HG03139 (cell line): ENCODE measurements around the gene SCG3.
"Not testable (repeated sequence)": the region's sequence is repeated elsewhere in the genome, so short reads cannot be mapped to it uniquely, and the experiment has no call there.

Experiments used
- ATAC-seq: cut with Tn5 transposase; IDR thresholded peaks from one replicate; pipeline ENCODE4 v1.9.1; 2021; ENCODE audit not compliant: unreplicated experiment

Gene SCG3

DNA sequence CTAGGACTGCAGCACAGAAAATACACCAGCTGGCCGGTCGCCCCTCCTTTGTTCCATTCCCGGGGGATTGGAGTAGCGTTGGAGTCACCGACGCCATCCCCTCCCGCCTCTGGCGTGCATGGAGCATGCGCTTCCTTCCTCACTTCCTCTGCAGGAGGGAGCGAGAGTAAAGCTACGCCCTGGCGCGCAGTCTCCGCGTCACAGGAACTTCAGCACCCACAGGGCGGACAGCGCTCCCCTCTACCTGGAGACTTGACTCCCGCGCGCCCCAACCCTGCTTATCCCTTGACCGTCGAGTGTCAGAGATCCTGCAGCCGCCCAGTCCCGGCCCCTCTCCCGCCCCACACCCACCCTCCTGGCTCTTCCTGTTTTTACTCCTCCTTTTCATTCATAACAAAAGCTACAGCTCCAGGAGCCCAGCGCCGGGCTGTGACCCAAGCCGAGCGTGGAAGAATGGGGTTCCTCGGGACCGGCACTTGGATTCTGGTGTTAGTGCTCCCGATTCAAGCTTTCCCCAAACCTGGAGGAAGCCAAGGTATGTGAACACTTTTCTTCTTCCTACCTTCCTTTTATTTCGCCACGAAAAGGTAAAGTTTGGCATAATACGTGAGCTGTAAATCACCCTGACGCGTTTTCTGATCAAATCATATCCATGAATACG lies at the start of gene SCG3:
TSS of gene SCG3 (plus strand) at position 201 of the 661 bp plus-strand sequence. CDS start at position 454, 253 bp downstream.
- ATAC-seq, result no peak

DNA sequence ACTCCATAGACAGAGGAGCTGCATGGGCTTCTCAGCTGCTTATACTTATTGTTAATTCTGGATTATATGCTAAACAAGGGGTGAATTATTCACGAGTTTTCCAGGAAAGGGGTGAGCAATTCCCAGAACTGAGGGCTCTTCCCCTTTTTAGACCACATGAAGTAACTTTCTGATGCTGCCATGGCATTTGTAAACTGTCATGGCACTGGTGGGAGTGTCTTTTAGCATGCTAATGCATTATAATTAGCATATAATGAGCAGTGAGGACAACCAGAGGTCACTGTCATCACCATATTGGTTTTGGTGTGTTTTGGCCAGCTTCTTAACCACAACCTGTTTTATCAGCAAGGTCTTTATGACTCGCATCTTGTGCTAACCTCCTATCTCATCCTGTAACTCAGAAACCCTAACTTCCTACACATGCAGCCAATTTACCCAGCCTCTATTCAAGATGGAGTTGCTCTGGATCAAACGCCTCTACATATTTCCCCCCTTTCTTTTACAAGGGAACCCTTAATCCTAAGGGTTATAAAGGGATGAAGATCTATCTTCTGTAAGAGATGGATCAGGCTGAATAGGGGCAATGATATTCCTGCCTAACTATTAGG lies 46.6 kb upstream of the SCG3 start:
- ATAC-seq, result no peak

DNA sequence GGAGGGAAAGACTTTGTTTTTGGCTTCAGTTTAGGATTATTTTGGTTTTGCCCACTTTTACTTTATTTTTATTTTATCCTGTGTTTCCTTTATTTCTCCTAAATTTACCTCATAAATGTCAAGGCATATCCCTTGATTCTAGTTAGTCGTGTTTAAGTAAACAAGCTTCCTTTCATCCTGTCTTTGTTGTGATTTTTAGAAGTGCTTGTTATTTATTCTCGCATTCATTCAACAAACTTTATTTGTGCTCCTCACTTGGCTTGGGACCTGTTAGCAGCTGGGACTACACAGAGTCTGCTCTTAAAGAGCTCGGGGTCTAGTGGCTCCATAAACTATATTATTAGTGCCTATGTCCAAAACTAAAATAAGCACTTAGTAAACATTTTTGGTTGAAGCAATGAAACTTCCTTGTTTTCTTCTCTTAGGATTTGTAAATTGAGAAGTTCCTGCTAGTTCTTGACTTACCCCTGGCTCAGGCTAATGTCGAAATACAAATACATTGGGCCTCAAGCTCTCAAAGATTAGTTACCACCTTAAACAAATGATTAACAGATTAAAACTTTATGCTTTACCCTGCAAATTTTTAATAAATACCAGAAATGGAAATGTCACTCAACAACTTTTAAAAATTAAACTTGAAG lies 39.7 kb upstream of the SCG3 start:
- no peak for ATAC-seq

DNA sequence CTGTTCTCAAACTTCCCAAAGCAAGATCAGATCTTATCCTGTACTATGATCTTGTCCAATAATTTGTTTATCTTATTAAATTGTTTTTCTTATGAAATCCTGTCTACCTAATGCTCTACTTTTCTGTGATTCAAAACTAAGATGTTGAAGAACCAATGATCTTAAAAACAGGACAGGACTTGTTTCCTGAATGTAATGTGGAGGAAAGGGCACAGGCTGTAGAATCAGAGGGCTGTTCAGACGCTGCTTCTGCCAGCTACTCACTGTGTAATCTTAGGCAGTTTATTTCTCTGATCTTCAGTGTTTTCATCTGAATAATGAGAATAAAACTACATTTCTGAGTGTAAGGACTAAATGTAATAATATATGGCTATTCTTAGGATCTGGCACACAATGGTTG lies 38.6 kb upstream of the SCG3 start:
- no peak for ATAC-seq

DNA sequence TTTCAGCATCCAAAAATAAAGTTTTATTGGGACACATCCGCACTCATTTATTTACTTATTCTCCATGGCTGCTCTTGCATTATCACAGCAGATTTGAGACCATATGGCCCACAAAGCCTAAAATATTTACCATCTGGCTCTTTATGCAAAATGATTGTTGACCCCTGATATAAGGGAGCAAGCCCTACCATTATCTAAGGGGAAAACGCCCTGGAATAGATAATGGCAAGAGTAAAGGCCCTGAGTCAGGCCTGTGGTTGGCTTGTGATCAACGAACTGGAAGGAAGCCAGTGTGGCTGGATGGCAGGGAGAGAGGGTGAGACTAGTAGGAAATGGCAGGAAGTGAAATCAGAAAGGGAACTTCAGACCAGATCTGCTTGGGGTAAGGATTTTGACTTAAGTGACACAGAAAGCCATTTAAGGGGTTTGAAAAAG lies 34.2 kb upstream of the SCG3 start:
- ATAC-seq, result no peak

DNA sequence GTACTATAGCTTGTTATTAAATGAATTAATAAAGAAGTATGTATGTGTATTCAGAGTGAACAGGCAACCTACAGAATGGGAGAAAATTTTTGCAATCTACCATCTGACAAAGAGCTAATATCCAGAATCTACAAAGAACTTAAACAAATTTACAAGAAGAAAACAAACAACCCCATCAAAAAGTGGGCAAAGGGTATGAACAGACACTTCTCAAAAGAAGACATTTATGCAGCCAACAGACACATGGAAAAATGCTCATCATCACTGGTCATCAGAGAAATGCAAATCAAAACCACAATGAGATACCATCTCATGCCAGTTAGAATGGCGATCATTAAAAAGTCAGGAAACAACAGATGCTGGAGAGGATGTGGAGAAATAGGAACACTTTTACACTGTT lies 33.2 kb upstream of the SCG3 start:
- ATAC-seq, result not testable (repeated sequence)

DNA sequence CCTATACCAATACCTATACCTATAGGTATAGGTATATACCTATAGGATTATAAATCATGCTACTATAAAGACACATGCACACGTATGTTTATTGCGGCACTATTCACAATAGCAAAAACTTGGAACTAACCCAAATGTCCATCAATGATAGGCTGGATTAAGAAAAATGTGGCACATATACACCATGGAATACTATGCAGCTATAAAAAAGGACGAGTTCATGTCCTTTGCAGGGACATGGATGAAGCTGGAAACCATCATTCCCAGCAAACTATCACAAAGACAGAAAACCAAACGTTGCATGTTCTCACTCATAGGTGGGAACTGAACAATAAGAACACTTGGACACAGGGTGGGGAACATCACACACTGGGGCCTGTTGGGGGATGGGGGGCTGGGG lies 32.7 kb upstream of the SCG3 start:
- ATAC-seq, result not testable (repeated sequence)

DNA sequence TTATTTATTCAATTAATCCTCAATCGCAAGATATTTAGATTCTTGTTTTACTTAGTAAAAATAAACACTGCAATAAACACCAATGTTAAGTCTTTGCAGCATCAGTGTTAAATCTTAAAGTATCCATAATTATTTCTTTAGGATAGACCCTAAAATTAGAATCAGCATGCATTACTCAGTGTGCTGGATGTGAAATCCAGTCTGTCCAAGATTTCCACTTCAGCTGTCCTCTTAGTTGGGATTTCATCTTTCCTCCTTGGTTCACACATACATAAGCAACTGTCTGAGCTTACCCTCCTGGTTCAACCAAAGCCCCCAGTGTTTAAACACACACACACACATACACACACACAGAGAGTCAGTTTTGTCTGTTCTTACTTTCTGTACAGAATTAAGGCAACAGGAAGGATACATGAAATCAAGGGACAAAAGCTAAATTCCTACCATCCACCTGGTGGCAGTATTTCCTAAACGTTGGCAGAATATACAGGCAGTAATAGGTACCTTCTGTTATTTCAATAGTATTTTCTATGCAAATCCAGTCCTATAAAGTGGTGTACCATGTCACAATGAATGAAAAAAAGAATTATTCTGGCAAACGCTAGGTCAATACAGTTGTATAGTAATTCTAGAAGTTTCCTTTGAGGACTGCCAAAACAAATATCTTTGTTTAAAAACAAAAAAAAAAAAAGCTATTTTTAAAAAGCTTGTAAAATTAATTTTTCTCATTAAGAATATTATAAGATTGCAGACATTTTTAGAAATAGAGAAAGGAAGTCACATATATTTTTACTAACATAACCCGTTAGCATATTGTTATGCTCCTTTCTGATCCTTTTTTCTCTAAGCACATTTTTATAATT lies 31.4 kb upstream of the SCG3 start:
- ATAC-seq, result no peak

DNA sequence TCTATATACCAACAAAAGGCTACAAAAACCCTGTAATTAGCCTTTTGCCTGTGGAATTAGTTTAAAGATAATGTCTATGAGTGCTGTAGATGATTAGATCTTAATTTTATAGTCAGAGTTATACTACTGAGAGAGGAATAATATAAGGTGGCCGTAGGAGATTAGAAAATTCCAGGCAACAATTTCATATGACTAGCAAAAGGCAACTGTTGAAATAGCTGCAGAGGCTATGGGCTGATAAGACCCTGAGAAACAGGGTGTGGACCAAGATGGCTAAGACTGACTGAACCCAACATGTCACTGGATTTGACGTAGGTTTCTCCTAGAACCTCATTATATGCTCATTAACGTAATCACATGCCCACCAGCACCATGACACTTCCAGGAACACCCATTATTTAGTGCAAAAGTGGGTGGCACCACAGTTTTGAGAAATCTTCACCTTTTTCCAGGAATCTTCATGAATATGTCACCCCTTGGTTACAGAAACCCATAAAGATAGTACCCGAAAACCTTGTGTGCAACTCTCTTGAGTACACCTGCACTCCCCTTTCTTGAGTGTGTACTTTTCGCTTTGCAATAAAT lies 29.1 kb upstream of the SCG3 start:
- ATAC-seq, result no peak

DNA sequence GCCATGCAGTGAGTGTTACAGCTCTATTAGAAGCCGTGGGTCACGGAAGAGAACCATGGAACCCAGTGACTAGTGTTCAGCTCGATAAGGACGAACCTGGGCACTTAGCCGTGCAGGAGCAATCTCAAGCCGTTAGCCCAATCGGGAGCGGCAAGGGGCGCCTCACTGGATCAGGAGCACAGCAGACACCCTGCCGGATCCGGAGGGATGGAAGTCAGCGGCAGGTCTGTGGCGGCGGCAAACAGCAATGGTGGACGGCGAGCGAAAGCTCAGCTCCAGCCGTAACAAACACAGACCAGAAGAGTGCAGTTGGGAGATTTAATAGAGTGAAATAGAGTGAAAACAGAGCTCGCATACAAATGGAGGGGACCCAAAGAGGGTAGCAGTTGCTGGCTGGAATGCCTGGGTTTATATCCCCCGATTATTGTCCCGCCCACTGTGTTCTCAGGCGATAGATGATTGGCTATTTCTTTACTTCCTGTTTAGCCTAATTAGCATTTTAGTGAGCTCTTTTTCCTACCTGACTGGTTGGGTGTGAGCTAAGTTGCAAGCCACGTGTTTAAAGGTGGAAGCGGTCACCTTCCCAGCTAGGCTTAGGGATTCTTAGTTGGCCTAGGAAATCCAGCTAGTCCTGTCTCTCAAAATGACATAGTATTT lies 25.8 kb upstream of the SCG3 start:
- ATAC-seq, result not testable (repeated sequence)

DNA sequence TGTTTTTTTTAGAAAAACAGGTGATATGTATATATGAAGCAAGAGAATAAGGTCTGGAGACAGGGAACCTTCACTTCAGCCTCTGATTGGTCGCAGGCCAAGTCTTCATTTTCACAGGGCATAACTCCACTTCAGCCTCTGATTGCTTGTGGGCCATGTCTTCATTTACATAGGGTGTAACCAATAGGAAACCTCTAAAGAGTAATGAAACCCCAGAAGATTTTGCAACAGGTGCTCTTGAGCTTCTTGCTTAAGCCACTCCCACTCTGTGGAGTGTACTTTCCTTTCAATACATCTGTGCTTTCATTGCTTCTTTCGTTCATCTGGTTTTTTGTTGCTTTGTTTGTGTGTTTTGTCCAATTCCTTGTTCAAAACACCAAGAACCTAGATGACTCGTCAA lies 22.6 kb upstream of the SCG3 start:
- no peak for ATAC-seq

DNA sequence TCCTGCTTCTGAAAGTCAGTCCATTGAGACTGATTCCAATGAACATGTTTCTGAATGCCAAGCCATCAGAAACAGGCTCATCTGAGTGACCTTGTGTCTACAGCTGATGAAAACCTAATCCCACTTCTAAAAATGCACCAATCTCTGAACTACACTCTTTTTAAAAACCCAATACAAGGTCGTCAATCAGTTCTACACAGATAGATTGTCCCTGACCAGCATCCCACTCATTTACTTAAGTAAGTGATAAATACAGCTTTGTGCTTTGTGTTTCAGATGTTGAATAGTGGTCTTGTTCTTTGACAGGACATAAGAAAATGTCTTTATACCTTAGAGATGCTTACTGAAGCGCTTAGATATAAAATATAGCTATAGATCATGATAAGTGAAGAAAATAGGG lies 20.2 kb upstream of the SCG3 start:
- ATAC-seq, result no peak

DNA sequence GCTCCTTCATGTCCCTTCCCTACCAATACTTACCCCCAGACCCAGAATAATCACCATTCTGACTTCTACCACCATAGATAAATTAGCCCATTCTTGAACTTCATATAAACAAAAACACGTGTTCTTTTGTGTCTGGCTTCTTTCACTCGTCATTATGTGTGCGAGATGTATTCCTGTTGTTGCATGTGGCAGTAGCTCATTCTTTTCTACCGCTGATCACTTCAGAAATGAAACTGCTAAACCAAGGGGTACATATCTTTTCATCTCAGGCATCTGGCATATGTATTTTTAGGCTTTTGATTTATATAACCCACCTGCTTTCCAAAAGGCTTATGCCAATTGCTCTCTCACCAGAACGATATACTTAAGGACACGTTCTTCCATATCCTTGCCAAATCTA lies 13.8 kb upstream of the SCG3 start:
- no peak for ATAC-seq

DNA sequence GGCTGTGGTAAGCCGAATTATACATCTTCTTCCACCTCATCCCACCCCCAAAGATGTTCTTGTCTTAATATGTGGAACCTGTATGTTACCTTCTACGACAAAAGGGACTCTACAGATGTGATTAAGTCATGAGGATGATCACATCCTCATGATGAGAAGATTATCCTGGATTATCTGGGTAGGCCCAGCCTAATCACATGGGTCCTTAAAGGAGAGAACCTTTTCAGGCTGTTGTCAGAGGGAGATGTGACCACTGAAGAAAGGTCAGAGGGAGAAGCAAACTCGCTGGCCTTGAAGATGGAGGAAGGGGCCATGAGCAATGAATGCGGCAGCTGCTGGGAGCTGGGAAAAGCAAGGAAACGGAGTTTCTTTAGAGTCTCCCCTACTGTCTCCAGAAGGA lies 12.9 kb upstream of the SCG3 start:
- ATAC-seq, result no peak

DNA sequence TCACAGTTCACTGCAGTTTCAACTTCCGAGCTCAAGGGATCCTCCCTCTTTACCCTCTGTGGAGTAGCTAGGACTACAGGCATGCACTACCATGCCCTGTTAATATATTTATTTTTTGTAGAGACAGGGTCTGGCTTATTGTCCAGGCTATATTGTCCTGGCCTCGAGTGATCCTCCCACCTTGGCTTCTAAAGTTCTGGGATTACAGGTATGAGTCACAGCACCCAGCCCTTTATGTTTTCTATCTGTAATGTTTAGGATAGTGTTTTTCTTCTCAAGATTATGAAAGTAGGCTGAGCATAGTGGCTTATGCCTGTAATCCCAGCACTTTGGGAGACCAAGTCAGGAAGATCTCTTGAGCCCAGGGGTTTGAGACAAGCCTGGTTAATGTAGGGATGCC lies 11.9 kb upstream of the SCG3 start:
- no peak for ATAC-seq

DNA sequence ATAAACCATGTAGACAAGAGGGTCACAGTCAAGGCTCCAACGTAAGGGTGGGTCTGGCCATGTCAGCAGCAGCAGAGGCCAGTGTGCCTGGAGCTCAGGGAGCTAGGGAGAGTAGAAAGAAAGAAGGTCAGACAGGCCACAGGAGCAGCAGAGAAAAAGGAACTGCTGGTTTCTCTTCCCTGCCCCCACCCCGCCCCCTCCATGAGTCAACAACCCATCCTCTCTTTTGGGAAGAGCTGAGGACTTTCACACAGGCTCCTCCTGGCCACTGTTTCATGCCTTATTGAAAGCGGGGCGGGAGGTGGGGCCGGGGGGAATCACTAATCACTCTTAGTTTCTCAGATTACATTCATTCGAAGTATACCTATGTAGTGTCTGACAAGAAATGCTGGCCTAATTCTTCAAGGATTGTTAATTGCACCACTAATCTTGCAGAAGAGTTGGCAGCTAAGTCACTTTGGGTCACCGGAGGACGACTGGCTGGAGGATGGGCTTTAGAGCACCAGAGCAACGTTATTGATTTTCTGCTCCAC lies 9.1 kb upstream of the SCG3 start:
- no peak for ATAC-seq

DNA sequence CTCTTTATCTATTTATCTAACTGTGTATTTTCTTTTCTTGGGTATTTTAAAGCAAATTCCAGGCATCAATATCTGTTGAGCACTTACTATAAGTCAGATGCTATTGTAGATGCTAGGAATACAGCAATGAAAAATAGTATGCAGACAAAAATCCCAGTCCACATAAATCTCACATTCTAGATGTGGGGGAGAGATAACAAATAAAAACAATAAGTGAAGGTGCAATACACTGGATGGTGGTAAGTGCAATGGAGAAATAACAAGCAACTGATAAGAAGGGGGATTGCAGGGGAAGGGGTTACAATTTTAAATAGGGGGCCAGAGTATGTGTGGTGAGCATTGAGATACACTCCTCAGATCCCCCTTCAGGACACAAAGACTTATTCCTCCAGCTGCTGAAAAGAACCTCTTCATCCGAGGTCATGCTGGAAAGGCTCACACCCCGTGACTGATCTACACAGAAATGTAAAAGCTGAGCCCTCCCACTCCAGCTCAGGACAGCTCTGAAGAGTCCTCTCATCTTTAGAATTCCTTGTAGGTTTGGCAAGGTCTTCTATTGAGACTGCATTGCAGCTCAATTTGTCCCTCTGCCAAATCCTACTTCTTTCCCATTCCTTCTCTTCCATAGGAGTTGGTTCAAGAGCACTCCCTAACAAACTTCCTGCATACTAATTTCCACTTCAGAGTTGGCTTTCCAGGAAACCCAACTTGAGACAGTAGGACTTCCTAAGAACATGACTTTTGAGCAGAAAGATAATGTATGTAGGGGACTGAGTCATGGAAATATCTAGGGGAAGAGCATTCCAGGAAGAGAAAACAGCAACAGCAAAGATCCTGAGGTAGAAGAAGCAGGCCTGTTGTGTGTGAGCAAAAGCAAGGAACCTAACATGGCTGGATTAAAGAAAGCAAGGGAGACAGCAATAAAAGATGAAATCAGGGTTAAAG lies 8.1 kb upstream of the SCG3 start:
- no peak for ATAC-seq

DNA sequence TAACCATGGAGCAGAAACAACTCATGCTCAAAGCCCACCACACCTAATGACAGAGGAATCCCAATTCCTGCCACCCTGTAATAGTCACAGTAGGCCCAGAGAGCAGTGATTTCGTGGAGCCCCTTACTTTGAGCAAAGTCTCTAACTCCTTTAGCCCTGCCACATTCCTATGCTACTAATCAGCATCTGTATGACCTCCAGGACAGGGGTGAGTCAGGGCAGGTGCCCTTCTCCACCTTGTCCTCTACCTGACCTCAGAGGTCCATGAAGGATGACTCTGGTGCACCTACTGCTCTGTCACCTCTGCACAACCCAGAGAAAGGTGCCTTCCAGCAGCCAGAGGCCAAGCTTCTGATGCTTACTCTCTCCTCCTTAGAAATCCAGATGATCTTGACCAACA lies 6.1 kb upstream of the SCG3 start:
- ATAC-seq, result no peak

DNA sequence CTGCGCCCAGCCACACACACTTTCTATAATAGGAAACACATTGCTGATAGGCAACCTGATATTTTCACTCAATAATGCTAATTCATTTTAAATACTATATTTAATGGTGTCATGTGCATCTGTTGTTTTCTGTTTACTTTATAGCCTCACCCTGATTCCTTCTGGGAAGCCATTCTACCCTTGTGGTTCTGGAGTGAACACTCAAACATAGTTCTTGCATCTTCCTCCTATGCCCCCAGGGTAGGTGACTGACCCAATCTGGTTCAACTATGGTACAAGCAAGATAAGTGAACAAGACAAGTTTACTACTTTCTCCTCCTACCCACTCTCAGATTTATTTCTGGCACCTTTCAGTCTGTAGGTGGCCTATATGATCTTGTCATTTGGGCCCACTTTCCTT lies 4.3 kb upstream of the SCG3 start:
- no peak for ATAC-seq
